ENCODE measurements around the gene DNER.

- TF ChIP-seq CTCF (IDR thresholded peaks at IDR 0.05) (no peak), POLR2A (IDR thresholded peaks at IDR 0.05) (no peak)
These were observed 322.2 kb downstream of the DNER start for GRCh38 chr2:229392196-229392595.
